ENCODE results near the gene ZMIZ1.

DNA sequence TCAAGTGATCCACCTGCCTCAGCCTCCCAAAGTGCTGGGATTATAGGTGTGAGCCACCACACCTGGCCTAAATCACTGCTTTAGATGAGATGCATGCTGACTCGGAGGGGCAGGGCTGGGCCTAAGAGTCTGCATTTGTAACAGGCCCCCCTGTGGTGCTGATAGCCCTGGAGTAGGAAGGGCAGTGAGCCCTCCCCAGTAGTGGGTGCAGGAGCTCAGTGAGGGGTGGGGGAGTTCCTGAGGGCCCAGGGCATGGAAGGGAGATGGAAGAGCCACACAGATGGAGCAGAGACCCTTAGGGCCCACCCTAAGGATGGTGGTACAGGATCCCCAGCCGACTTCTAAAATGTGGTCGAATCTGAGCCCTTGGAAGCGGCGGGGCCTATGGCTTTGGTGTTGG lies 146.8 kb downstream of the ZMIZ1 start:
- TF ChIP-seq, protein P1, sequence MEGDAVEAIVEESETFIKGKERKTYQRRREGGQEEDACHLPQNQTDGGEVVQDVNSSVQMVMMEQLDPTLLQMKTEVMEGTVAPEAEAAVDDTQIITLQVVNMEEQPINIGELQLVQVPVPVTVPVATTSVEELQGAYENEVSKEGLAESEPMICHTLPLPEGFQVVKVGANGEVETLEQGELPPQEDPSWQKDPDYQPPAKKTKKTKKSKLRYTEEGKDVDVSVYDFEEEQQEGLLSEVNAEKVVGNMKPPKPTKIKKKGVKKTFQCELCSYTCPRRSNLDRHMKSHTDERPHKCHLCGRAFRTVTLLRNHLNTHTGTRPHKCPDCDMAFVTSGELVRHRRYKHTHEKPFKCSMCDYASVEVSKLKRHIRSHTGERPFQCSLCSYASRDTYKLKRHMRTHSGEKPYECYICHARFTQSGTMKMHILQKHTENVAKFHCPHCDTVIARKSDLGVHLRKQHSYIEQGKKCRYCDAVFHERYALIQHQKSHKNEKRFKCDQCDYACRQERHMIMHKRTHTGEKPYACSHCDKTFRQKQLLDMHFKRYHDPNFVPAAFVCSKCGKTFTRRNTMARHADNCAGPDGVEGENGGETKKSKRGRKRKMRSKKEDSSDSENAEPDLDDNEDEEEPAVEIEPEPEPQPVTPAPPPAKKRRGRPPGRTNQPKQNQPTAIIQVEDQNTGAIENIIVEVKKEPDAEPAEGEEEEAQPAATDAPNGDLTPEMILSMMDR (IDR thresholded peaks at IDR 0.05; ENCODE audit: low read depth, low read length, missing input control) = no peak
- TF ChIP-seq GABPA (IDR thresholded peaks at IDR 0.05 in 1 of 2, conservative IDR thresholded peaks at IDR 0.05 in 1 of 2) = no peak
